ENCODE results near the gene PRPF31. TPM values are rescaled to one million over a fixed set of nuclear protein-coding genes. Genes with fewer than 3 reads are reported as not detected.

Gene PRPF31
- total and polyA plus RNA-seq, 2 of the 13 experiments (the other 11 are each of a cell fraction or from before 2014, with no cell fraction given): 23.8 to 63.8 TPM

DNA sequence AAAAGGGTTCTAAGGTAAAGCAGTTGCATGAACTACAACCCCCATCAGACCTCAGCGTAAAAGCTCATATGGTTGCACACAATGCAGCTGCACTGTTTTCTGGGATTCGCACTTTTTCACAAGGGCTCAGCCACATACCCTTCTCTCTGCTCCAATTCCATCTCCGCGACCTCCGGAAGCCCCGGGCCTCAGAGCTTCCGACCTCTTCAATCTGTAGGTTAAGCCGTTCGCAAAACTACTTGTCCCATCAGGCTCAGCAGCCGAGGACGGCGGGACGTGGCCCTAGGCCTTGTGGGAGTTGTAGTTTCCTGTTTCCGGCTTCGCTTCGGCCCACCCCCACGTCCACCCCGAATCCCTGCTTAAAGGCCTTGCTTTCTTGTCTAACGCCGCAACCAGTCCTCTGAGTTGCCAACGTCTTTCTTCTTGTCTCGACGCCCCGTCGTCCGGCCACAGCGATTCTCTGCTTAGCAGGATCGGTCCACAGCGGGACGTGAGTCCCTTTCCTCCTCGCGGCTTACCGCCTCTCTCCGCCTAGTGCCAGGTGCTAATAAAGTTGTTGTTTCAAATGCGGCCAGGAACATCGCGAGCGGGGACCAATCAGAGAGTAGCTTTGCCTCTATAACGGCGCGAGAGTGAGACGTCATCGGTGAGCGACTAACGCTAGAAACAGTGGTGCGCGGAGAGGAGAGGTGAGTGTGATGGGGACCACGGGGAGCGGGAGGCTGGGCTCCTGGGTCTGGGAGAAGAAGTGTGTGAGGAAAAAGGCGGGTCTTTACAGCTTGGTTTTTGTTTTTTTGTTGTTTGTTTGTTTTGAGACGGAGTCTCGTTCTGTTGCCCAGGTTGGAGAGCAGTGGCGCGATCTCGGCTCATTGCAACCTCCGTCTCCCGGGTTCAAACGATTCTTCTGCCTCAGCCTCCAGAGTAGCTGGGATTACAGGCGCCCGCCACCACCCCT lies at the start of gene PRPF31, which contains the start of gene TFPT (continued):
- TF ChIP-seq ZNF558 (CRISPR knock-in tag; IDR thresholded peaks at IDR 0.05; ENCODE audit: borderline replicate concordance) (0 out of 2 replicates have a peak, but pooled peaks have one; percentile 48), SNRNP70 (IDR thresholded peaks at IDR 0.05; ENCODE audit: low read depth, low read length) (no peak), ZFY (CRISPR knock-in tag; IDR thresholded peaks at IDR 0.05) (peak; percentile 100), NCOA1 (CRISPR knock-in tag; IDR thresholded peaks at IDR 0.05) (no peak), NCOR1 (IDR thresholded peaks at IDR 0.05; ENCODE audit: borderline replicate concordance, low read length) (no peak), ZNF790 (CRISPR knock-in tag; IDR thresholded peaks at IDR 0.05; ENCODE audit: borderline replicate concordance) (no peak), TEAD2 (CRISPR knock-in tag; IDR thresholded peaks at IDR 0.05) (0 out of 2 replicates have a peak, but pooled peaks have one; percentile 33), SRF (IDR thresholded peaks at IDR 0.05; ENCODE audit: low read depth, low read length) (peak; percentile 85), ZNF101 (CRISPR knock-in tag; IDR thresholded peaks at IDR 0.05; ENCODE audit: borderline replicate concordance, low read depth) (no peak), SRY (CRISPR knock-in tag; IDR thresholded peaks at IDR 0.05) (0 out of 2 replicates have a peak, but pooled peaks have one; percentile 45), TOE1 (CRISPR knock-in tag; IDR thresholded peaks at IDR 0.05) (no peak)
- TF ChIP-seq, protein P1, sequence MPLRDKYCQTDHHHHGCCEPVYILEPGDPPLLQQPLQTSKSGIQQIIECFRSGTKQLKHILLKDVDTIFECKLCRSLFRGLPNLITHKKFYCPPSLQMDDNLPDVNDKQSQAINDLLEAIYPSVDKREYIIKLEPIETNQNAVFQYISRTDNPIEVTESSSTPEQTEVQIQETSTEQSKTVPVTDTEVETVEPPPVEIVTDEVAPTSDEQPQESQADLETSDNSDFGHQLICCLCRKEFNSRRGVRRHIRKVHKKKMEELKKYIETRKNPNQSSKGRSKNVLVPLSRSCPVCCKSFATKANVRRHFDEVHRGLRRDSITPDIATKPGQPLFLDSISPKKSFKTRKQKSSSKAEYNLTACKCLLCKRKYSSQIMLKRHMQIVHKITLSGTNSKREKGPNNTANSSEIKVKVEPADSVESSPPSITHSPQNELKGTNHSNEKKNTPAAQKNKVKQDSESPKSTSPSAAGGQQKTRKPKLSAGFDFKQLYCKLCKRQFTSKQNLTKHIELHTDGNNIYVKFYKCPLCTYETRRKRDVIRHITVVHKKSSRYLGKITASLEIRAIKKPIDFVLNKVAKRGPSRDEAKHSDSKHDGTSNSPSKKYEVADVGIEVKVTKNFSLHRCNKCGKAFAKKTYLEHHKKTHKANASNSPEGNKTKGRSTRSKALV (CRISPR knock-in tag; IDR thresholded peaks at IDR 0.05): no peak
- TF ChIP-seq, protein P2, sequence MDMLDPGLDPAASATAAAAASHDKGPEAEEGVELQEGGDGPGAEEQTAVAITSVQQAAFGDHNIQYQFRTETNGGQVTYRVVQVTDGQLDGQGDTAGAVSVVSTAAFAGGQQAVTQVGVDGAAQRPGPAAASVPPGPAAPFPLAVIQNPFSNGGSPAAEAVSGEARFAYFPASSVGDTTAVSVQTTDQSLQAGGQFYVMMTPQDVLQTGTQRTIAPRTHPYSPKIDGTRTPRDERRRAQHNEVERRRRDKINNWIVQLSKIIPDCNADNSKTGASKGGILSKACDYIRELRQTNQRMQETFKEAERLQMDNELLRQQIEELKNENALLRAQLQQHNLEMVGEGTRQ (IDR thresholded peaks at IDR 0.05; ENCODE audit: low read depth, low read length): no peak
- TF ChIP-seq, protein P2 (CRISPR knock-in tag; IDR thresholded peaks at IDR 0.05; ENCODE audit: borderline replicate concordance): no peak
- TF ChIP-seq, protein P3, sequence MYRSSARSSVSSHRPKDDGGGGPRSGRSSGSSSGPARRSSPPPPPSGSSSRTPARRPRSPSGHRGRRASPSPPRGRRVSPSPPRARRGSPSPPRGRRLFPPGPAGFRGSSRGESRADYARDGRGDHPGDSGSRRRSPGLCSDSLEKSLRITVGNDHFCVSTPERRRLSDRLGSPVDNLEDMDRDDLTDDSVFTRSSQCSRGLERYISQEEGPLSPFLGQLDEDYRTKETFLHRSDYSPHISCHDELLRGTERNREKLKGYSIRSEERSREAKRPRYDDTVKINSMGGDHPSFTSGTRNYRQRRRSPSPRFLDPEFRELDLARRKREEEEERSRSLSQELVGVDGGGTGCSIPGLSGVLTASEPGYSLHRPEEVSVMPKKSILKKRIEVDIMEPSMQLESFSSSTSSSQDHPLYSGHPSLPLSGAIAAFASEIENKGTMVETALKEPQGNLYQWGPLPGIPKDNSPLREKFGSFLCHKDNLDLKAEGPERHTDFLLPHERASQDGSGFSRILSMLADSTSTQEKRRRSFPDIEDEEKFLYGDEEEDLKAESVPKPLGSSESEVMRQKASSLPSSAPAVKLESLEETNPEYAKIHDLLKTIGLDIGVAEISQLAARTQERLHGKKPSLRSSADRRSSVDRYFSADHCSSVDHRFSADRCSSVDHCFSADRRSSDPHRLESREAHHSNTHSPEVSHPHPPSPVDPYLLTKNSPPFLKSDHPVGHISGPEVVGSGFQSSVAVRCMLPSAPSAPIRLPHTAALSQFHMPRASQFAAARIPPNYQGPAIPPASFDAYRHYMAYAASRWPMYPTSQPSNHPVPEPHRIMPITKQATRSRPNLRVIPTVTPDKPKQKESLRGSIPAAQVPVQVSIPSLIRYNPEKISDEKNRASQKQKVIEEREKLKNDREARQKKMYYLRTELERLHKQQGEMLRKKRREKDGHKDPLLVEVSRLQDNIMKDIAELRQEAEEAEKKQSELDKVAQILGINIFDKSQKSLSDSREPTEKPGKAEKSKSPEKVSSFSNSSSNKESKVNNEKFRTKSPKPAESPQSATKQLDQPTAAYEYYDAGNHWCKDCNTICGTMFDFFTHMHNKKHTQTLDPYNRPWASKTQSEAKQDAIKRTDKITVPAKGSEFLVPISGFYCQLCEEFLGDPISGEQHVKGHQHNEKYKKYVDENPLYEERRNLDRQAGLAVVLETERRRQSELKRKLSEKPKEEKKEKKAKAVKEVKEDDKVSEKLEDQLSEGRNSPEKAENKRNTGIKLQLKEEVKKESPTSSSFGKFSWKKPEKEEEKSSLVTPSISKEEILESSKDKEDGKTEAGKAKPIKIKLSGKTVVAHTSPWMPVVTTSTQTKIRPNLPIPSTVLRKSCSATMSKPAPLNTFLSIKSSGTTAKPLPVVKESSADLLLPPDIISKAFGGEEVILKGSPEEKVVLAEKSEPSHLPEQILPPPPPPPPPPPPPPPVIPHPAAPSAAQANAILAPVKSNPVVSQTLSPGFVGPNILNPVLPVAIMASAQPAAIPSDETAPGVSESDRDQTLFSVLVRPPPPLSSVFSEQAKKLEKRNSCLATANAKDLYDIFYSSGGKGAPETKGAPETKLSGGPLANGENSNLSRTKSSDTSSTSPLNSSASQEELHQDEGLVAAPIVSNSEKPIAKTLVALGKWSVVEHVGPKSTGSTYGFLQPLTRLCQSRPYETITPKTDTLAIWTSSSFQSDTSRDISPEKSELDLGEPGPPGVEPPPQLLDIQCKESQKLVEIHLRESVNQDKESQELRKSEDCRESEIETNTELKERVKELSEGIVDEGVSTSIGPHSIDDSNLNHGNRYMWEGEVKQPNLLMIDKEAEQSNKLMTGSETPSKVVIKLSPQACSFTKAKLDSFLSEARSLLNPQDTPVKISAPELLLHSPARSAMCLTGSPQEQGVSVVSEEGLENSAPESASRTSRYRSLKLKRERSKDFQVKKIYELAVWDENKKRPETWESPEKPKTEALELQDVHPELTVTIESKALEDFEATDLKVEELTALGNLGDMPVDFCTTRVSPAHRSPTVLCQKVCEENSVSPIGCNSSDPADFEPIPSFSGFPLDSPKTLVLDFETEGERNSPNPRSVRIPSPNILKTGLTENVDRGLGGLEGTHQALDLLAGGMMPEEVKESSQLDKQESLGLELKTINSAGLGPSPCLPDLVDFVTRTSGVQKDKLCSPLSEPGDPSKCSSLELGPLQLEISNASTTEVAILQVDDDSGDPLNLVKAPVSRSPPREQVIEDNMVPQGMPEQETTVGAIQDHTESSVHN (CRISPR knock-in tag; IDR thresholded peaks at IDR 0.05): peak; percentile 32; the same call in 1 of the 2 replicates
